ENCODE results near the gene PGLYRP1. TPM values are rescaled to one million over a fixed set of nuclear protein-coding genes. Genes with fewer than 3 reads are reported as not detected.

Gene PGLYRP1
- total RNA-seq, 1 experiment from 2014 or later, result not detected

DNA sequence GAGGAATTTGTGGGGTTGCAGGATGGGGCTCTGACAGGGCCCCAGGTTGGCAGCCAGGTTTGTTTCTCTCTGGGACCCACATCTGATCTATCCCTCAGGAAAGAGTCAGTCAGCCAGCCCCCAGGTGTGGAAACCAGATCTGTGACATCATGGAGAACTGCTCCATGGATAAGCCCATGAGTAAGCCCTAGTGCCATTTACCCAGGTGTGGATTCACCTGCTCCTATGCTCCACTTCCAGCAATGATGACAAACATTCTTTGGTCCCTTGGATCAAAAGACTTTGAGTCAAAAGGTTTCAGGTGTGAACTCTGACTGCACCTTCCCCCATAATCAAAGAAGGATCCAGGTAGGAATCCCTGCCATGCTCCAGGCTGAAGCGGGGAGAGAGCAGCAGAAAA lies 44.8 kb upstream of the PGLYRP1 start:
- Histone ChIP-seq H4K8ac (replicated peaks; ENCODE audit: insufficient read length, low read depth, low read length) (no peak overlapping the region), H2BK20ac (ENCODE audit: low read depth, low read length, poor library complexity, severe bottlenecking) (no peak overlapping the region), H4K91ac (ENCODE audit: insufficient read length, low read depth, low read length) (no peak overlapping the region), H3T11ph (ENCODE audit: low read length) (no peak overlapping the region), H3K4ac (ENCODE audit: low read depth, low read length) (no peak overlapping the region), H2BK5ac (ENCODE audit: insufficient read length, low read length) (no peak overlapping the region), H3K79me1 (ENCODE audit: insufficient read depth, low read depth, low read length, poor library complexity, severe bottlenecking) (no peaks in the 10 kb centered on the region), H3K4me2 (ENCODE audit: insufficient read depth, insufficient read length, low read length) (no peak overlapping the region), H2AK5ac (ENCODE audit: insufficient read length, low read length) (no peak overlapping the region), H3K9ac (ENCODE audit: extremely low read depth, insufficient read length, low read length) (no peak overlapping the region), H2BK120ac (ENCODE audit: low read depth, low read length, poor library complexity, severe bottlenecking) (no peak overlapping the region), H3K18ac (ENCODE audit: insufficient read length, low read depth, low read length) (no peak overlapping the region), H3K23me2 (ENCODE audit: insufficient read length, low read depth, low read length, poor library complexity, severe bottlenecking) (no peaks in the 10 kb centered on the region), H3K23ac (ENCODE audit: insufficient read length, low read depth, low read length) (no peak overlapping the region), H2BK12ac (ENCODE audit: insufficient read length, low read depth, low read length) (no peak overlapping the region), H3K27me3 (ENCODE audit: insufficient read depth, low read length) (no peaks in the 10 kb centered on the region; the same call in 1 of the 2 replicates), H3K14ac (ENCODE audit: insufficient read depth, low read length) (no peak overlapping the region), H2AFZ (ENCODE audit: low read length) (no peak overlapping the region), H3K79me2 (ENCODE audit: insufficient read depth, low read length) (no peaks in the 10 kb centered on the region), H3K9me3 (ENCODE audit: control insufficient read depth, low read depth, low read length) (no peaks in the 10 kb centered on the region), H3K27ac (ENCODE audit: insufficient read length, low read depth, low read length) (no peak overlapping the region), H3K56ac (ENCODE audit: insufficient read length, low read depth, low read length) (no peak overlapping the region), H3K4me1 (ENCODE audit: insufficient read depth, low read length) (no peaks in the 10 kb centered on the region), H4K5ac (ENCODE audit: insufficient read length, low read depth, low read length) (no peak overlapping the region), H2BK15ac (ENCODE audit: low read depth, low read length) (no peak overlapping the region), H4K20me1 (ENCODE audit: control insufficient read depth, insufficient read depth, insufficient read length) (no peaks in the 10 kb centered on the region)
- no peaks in the 10 kb centered on the region for H3K4me1 Mint-ChIP-seq
- no peak for DNase-seq
- WGBS (ENCODE audit: extremely low coverage, insufficient read length, low lambda C conversion rate), result no CpG with 5 or more reads among the region's 1 CpG
- no peaks in the 10 kb centered on the region for H3K36me3 Mint-ChIP-seq (ENCODE audit: insufficient read depth in 1 of 3, low read depth in 3 of 3)
- TF ChIP-seq, protein P1, sequence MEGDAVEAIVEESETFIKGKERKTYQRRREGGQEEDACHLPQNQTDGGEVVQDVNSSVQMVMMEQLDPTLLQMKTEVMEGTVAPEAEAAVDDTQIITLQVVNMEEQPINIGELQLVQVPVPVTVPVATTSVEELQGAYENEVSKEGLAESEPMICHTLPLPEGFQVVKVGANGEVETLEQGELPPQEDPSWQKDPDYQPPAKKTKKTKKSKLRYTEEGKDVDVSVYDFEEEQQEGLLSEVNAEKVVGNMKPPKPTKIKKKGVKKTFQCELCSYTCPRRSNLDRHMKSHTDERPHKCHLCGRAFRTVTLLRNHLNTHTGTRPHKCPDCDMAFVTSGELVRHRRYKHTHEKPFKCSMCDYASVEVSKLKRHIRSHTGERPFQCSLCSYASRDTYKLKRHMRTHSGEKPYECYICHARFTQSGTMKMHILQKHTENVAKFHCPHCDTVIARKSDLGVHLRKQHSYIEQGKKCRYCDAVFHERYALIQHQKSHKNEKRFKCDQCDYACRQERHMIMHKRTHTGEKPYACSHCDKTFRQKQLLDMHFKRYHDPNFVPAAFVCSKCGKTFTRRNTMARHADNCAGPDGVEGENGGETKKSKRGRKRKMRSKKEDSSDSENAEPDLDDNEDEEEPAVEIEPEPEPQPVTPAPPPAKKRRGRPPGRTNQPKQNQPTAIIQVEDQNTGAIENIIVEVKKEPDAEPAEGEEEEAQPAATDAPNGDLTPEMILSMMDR (conservative IDR thresholded peaks at IDR 0.05), result no peak
- no peaks in the 10 kb centered on the region; a peak in 2 of 5 replicates for H3K9me3 Mint-ChIP-seq
- no peak overlapping the region for H3K27ac Mint-ChIP-seq
- H3K27me3 Mint-ChIP-seq (ENCODE audit: low read depth), result peaks cover 56% of the 10 kb centered on the region
- H3K4me3 Mint-ChIP-seq, result no peak overlapping the region
